Mammary epithelial cell (primary cell): ENCODE measurements around the gene PLCG2.

Source experiments
- CTCF ChIP-seq, 2 donors: IDR thresholded peaks in 1 of 2; conservative IDR thresholded peaks in 1 of 2; 2 replicates each; pipeline ENCODE4 v1.5.1; 2011 to 2012; ENCODE audit warnings: inconsistent platforms in 2 of 2, low read length in 2 of 2, mild to moderate bottlenecking in 2 of 2, control low read depth in 1 of 2, low read depth in 1 of 2; ENCODE audit not compliant: insufficient read depth in 1 of 2; ENCODE audit errors: extremely low read depth in 1 of 2
- EZH2 ChIP-seq: IDR thresholded peaks from 2 replicates; pipeline ENCODE4 v1.6.1; 2012; ENCODE audit warnings: low read length, inconsistent platforms, borderline replicate concordance

DNA sequence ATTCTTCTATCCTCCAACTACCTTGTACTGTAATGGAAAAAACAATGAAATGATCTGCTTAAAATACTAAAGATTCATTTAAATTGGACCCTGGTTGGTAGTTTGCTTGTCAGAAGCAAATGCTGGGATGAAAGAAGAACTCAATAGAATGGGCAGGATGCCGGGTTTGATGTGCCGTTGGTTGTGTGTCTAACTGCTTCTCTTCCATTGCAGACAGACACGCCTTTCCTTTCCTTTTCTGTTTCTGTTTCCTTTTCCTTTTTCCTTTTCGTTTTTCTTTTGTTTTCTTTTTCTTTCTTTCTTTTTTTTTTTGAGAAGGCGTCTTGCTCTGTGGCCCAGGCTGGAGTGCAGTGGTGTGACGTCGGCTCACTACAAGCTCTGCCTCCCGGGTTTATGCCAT is 64.6 kb downstream of the PLCG2 start:
- TF ChIP-seq CTCF (conservative IDR thresholded peaks at IDR 0.05 in 1 of 2, IDR thresholded peaks at IDR 0.05 in 1 of 2; ENCODE audit: extremely low read depth in 1 of 2, insufficient read depth in 1 of 2, low read depth in 1 of 2, low read length in 2 of 2) (no peak), EZH2 (no peak)
